HG03378 (cell line): ENCODE data around the gene NNMT.

Experiments used
- ATAC-seq: cut with Tn5 transposase; IDR thresholded peaks from one replicate; pipeline ENCODE4 v1.9.1; 2021; ENCODE audit warnings: mild to moderate bottlenecking, moderate library complexity; ENCODE audit not compliant: unreplicated experiment

NNMT gene

GRCh38 chr11:114282488-114282887 is 13.7 kb upstream of the NNMT start:
- no peak for ATAC-seq

DNA sequence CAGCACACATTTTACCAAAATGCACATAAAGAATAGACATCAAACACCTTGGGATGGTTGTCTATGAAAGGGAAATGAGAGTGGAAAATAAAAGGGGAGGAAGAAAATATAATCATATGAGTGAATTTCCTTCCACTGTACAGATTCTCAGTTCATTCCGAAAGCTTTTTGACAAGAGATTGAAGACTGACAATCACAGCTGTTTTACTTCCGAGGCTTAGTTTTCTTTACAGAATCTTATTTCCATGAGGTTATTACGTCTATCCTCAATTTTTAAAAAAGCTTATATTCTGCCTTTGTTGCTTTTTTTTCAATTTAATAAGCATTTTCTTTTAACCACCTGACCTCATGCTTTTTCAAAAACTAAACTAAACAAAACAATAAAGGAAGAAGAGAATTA is 12.8 kb upstream of the NNMT start:
- no peak for ATAC-seq

DNA sequence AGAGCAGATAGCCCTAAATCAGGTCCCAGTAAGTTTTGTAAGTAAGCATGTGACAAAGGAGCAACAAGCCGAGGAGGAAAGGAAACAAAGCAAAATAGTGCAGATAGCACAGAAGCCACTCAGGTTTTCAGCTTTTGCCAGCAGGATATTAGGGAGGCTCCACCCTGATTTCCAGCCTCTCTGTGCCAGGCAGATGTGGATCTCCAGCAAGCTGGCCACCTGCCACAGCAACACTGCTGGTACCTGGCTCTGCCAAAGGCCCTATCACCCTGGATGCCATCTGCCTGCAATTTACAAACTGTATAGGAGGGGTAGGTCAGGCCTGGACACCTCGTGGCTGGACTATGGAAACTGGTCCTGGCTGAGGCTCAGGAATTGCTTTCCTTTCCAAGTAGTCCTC is 12.2 kb upstream of the NNMT start:
- no peak for ATAC-seq

DNA sequence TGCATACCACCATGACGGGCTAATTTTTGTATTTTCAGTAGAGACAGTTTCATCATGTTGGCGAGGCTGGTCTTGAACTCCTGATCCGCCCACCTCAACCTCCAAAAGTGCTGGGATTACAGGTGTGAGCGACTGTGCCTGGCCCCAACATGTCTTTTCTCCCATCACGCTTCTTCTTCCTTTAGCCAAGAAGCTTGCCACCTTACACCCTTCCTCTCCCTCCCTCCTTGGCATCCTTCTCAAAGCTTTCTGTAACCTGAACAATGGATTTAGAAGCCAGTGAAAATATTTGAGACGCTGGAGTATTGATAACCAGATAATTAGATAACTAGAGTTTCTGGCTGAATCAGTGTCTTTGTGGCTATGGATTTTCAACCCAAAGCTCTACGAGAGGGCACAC is 11.3 kb upstream of the NNMT start:
- no peak for ATAC-seq

DNA sequence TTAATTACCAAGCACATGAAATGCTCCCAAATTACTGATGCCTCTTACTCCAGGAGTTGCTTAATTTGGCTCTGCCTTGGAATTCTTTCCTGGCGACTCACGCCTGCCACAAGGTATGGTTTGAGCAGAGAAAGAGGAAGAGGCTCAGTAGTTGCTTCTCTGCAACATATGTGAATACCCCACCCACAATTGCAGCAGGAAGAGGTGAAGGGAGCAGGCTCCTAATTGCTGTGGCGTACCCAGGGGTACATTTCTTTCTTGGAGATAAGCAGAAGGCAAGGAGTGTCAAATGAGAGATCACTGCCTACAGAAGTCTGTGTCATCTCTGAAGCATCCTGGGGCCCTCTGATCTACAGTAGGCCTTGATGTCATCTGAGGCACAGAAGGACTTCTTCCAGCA is 10.6 kb upstream of the NNMT start:
- ATAC-seq: no peak

DNA sequence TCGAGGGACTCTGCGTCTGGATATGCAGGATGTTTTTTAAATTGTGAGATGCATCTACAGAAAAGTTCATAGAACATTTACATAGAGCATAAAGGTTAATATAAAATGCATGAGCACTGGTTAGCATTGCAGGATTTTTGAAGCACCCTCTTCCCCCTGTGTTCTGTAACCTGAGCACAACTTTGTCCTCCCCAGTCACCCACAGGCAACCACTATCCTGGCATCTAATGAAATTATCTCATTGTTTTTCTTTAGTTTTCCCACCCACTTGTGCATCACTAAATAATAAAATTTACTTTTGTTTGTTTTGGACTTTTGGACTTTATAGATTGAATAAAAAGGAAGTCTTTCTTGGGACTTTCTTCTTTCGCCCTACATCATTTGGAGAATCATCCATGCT is 10.0 kb upstream of the NNMT start:
- ATAC-seq: no peak

- no peak for ATAC-seq
Observed at GRCh38 chr11:114287154-114287553, 9.0 kb upstream of the NNMT start.

DNA sequence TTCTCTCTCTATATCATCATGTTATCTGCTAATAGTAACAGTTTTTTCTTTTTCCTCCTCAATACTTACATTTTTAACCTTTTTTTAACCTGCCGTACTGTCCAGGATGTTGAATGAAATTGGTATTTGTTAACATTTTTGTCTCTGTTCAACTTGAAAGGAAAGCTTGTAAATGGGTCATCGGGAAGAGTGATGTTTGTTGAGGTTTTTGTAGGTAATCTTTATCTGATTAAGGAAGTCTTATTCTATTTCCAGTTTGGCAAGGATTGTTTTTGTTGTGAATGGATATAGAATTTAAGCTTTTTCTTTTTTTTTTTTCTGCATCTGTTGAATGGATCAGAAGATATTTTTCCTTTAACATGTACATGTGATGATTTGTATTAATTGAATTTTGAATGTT is 8.1 kb upstream of the NNMT start:
- ATAC-seq: no peak

GRCh38 chr11:114289779-114290178 is 6.4 kb upstream of the NNMT start:
- ATAC-seq: no peak

GRCh38 chr11:114290503-114291235 is 5.5 kb upstream of the NNMT start:
- ATAC-seq: no peak

DNA sequence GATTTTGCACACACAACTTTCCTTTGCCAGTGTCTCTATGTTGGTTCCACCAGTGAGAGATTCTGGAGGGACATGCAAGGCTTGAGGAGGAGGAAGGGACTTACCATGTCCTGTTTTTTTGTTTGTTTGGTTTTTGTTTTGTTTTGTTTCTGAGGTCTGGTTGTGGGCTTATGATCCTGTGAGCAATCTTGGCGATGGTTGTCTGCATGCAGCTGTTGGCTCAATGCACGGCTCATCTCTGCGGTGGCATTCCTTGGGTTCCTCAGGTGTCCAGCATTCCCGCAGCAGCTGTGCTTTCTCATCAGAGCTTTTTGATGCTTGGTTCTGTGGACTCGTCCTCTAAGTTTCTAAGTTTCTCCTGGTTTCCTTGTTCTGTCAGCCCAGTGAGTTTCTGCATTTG is 4.8 kb upstream of the NNMT start:
- no peak for ATAC-seq

- no peak for ATAC-seq
Observed at GRCh38 chr11:114291842-114292680, 4.1 kb upstream of the NNMT start.

- no peak for ATAC-seq
Observed at GRCh38 chr11:114293201-114293711, 2.9 kb upstream of the NNMT start.

GRCh38 chr11:114296605-114297372 is 590 bp downstream of the NNMT start:
- no peak for ATAC-seq

DNA sequence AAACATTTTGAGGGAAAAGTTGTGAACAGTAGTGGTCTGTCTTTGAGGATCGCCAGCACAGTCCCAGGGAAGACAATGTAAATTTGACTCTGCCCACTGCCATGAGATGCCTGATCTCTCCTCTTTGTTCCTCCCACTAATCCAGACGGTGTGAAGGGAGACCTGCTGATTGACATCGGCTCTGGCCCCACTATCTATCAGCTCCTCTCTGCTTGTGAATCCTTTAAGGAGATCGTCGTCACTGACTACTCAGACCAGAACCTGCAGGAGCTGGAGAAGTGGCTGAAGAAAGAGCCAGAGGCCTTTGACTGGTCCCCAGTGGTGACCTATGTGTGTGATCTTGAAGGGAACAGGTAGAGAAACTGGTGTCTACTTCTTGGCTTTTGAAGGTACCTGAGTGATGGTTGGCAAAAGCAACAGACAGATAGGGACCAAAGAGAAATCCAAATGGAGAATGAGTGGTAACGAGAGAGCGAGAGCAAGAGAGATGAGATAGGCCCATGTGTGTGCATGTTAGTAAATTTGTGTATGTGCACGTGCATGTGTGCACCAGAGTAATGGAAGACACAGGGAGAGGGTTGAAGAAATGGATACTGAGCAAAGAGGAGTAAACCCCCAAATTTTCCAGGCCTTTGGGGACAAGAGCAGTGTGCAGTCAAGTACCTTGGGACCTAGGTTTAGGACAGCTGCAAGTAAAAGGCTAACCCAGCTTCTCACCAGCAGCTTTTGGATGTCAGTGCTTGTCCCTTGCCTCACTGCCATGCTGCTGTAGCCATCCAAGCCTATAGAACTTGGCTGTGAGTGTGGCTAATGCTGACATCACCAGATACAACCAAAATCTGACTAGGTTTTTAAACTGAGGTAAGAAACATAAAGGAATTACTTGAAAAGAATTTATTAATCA is 1.9 kb downstream of the NNMT start:
- ATAC-seq: no peak

- ATAC-seq: no peak
Observed at GRCh38 chr11:114298710-114299109, 2.5 kb downstream of the NNMT start.

- no peak for ATAC-seq
Observed at GRCh38 chr11:114301088-114301487, 4.9 kb downstream of the NNMT start.

DNA sequence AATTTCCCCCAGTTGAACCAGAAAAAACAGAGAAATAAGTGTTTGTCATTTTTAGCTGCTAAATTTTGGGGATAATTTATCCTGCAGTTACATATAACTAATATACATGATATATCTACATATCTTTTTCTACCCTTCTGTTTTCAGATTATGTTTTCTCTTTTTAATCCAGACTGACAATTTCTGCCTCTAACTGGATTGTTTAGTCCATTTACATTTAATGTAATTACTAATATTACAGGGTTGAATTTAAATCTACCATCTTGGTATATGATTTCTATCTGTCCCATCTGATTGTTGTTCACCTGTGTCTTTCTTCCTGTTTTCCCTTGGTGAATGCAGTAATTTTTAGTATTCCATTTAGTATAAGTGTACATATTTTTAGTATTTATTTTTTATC is 5.7 kb downstream of the NNMT start:
- no peak for ATAC-seq

DNA sequence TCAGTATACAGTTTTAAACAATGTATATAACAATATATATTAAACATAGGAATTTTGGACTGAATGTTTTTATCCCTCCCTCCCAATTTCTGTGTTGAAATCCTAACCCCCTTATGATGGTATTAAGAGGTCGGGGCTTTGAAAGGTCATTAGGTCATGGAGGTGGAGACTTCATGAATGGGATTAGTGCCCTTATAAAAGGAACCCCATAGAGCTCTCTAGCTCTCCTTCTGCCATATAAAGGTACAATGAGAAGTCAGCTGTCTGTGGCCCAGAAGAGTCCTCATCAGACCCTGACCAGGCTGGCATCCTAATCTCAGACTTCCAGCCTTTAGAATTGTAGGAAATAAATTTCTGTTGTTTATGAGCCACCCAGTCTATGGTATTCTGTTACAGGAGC is 6.5 kb downstream of the NNMT start:
- no peak for ATAC-seq

- no peak for ATAC-seq
Observed at GRCh38 chr11:114304065-114304464, 7.9 kb downstream of the NNMT start.
